ENCODE results near the gene AUTS2.

Gene AUTS2

GRCh38 chr7:69878015-69878414, 279.7 kb downstream of the AUTS2 start:
- H3K4me3 ChIP-seq (ENCODE audit: low read depth, low read length): no peak overlapping the region
- TF ChIP-seq CTCF (IDR thresholded peaks at IDR 0.05; ENCODE audit: low read depth, low read length): no peak

GRCh38 chr7:69878591-69878990, 280.3 kb downstream of the AUTS2 start:
- no peak for TF ChIP-seq CTCF (IDR thresholded peaks at IDR 0.05; ENCODE audit: low read depth, low read length)
- no peak overlapping the region for H3K4me3 ChIP-seq (ENCODE audit: low read depth, low read length)

- no peak for TF ChIP-seq CTCF (IDR thresholded peaks at IDR 0.05; ENCODE audit: low read depth, low read length)
- H3K4me3 ChIP-seq (ENCODE audit: low read depth, low read length): no peak overlapping the region
These were observed 281.7 kb downstream of the AUTS2 start for GRCh38 chr7:69879989-69880388.

GRCh38 chr7:69880840-69881239, 282.6 kb downstream of the AUTS2 start:
- no peak for TF ChIP-seq CTCF (IDR thresholded peaks at IDR 0.05; ENCODE audit: low read depth, low read length)
- H3K4me3 ChIP-seq (ENCODE audit: low read depth, low read length): no peak overlapping the region

DNA sequence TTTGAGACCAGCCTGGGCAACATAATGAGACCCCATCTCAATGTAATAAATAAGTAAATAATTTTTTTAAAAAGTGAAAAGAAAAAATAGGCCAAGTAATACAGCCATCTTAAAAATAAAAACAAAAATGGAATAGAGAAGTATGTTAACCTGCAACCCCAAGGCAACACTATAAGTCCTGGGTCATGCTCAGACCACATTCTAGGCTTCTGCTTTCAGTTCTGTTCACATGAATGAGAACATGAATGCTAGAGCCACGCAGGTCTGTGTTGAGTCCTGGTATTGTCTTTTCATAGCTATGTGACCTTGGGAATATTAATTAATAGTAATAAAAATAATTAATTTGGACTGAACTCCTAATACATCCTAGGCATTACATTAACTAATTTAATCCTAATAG, 284.0 kb downstream of the AUTS2 start:
- H3K4me3 ChIP-seq (ENCODE audit: low read depth, low read length): no peak overlapping the region
- no peak for TF ChIP-seq CTCF (IDR thresholded peaks at IDR 0.05; ENCODE audit: low read depth, low read length)

DNA sequence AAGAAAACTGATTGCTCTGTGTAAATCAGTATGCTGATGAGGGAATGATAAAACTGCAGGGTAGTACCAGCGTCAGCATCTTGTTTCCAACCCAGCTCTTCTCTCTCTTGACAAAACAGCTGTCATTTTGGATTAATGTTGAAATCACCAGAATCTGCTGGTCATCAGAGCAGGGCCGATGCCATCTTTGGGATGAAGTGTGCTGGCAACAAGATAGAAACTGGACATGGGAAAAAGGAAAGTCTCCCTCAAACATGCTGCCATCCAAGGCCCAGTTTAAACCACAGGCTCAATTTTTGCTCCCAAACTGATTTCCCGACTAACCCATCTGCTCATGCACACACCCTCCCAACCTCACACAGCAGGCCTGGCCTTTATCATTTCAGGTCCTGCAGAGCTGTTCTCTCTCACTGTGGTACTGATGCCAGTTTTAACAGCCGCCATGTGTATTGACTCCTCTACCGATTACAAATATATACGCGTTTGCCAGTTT, 285.2 kb downstream of the AUTS2 start:
- no peak overlapping the region for H3K4me3 ChIP-seq (ENCODE audit: low read depth, low read length)
- no peak for TF ChIP-seq CTCF (IDR thresholded peaks at IDR 0.05; ENCODE audit: low read depth, low read length)

GRCh38 chr7:69885431-69885830, 287.2 kb downstream of the AUTS2 start:
- no peak for TF ChIP-seq CTCF (IDR thresholded peaks at IDR 0.05; ENCODE audit: low read depth, low read length)
- H3K4me3 ChIP-seq (ENCODE audit: low read depth, low read length): no peak overlapping the region
